GM19238 (cell line): Measurements from ENCODE around the gene CFAP97D2.
A peak's percentile ranks its signal among the peaks of the same experiment; 100 is the strongest.
"Not testable (repeated sequence)": the region's sequence is repeated elsewhere in the genome, so short reads cannot be mapped to it uniquely, and the experiment has no call there.

Source experiments
- DNase-seq: peaks from one replicate; pipeline ENCODE4 v3.0.0; 2011; ENCODE audit warnings: low spot score; ENCODE audit not compliant: insufficient read length

Gene CFAP97D2

DNA sequence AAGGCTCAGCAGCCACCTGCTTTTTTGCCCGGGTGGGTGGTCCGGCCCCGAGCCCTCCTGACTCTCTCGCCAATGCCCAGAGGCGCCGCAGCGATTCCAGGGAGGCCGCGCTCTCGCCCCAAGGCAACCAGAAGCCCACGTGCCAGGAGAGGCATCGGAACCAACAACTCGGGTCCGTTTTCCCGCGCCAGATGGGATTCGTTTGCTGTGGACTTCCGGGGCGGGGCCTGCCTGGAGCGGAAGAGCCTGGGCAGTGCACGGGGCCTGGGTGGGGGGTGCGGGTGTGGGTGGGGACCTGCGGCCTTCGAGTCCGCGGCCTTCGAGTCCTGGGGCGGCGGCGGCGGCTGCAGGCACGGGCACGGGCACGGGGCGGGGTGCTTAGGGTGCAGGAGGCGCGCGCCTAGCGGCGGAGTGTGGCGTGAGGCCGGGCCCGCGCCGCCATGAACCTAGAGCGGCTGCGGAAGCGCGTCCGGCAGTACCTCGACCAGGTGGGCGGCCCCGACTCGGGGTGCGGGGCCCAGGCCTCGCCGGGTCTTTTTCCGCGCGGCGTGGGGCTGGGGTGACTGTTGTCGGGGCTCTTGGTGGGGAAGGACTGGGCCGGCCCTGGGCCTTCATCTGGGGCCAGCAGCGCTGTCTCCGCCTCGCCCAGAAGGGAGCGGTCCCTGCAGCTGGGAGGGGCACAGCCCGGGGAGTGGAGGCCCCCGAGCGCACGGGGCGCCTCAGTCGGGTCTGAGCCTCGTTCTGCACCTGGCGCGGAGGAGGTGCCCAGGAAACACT, 55.8 kb downstream of the CFAP97D2 start, which contains the start of gene CDC16:
CDC16 (plus strand) TSS at position 253 of the 777 bp plus-strand sequence; CDS start at position 441, 188 bp downstream.
- peak; percentile 95 for DNase-seq

- no peak for DNase-seq
These were observed 56.6 kb downstream of the CFAP97D2 start for GRCh38 chr13:114235697-114236096.

GRCh38 chr13:114236227-114236626, 57.2 kb downstream of the CFAP97D2 start:
- DNase-seq: no peak

GRCh38 chr13:114237415-114238112, 58.5 kb downstream of the CFAP97D2 start:
- no peak for DNase-seq

- no peak for DNase-seq
These were observed 62.9 kb downstream of the CFAP97D2 start for GRCh38 chr13:114241918-114242317.

GRCh38 chr13:114243971-114244370, 64.9 kb downstream of the CFAP97D2 start:
- no peak for DNase-seq

DNA sequence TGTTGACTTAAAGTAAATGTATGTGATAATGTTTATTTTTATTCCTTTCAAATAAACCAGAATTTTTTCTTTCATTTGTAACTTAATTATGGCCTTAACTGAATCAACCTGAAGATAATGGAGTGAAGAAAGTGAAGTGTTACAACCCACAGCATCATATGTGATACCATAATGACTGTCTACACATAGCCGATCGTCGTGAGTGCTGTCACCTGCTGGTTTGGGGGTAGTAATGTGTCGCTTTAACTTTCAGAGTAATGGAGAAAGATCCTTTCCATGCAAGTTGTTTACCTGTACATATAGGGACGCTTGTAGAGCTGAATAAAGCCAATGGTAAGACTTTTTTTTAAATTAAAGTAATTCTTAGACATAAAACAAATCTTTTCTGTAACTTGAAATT, 65.6 kb downstream of the CFAP97D2 start:
- no peak for DNase-seq

DNA sequence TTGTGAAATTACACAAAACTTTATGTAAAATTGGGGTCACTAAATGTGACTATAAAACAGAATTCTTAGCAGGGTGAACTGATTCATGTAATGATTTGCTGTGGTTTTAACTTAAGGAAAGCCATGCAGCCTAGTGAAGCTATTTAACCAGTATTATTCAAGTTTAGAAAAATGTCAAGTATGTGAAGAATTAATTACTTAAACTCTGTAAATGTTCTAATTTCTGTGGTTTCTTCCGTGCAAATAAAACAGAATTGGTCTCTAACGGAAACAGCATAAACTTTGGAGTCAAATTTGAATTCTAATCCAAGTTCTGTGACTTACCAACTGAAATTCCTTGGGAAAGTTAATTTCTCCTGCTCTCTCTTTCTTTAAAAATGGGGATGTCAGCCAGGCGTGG, 69.0 kb downstream of the CFAP97D2 start:
- DNase-seq: no peak

- no peak for DNase-seq
These were observed 70.0 kb downstream of the CFAP97D2 start for GRCh38 chr13:114249077-114249476.

DNA sequence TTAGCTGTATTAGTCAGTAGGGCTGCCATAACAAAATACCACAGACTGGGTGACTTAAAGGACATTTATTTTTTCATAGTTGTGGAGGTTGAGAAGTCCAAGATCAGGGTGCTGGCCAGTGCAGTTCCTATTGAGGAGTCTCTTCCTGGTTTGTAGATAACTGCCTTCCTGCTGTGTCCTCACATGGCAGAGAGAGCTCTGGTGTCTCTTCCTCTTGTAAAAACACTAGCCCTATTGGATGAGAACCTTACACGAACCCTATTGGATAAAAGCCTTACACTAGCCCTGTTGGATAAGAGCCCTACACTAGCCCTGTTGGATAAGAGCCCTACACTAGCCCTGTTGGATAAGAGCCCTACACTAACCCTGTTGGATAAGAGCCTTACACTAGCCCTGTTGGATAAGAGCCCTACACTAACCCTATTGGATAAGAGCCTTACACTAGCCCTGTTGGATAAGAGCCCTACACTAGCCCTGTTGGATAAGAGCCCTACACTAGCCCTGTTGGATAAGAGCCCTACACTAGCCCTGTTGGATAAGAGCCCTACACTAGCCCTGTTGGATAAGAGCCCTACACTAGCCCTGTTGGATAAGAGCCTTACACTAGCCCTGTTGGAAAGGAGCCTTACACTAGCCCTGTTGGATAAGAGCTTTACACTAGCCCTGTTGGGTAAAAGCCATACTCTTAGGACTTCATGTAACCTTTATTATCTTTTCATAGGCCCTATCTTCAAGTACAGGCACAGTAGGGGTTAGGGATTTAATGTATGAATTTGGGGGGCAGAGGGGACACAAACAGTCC, 72.8 kb downstream of the CFAP97D2 start:
- not testable (repeated sequence) for DNase-seq

DNA sequence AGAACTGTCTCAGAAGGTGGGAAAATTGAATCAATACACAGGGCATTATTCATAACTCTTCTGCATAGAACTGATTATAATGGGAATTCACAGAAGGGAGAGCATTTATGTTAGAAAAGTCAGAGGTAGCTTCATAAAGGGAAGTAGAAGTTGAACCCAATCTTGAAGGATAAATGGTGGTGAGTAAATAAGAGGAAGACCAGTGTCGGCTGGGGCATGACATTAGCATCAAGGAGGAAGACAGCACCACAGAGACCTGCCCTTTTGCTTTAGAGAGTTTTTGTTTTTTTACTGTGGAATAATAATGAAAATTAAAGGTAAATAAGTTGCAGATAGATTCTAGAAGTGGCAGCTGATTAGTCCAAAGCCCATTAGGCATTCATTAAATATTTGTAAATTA, 77.5 kb downstream of the CFAP97D2 start:
- no peak for DNase-seq

DNA sequence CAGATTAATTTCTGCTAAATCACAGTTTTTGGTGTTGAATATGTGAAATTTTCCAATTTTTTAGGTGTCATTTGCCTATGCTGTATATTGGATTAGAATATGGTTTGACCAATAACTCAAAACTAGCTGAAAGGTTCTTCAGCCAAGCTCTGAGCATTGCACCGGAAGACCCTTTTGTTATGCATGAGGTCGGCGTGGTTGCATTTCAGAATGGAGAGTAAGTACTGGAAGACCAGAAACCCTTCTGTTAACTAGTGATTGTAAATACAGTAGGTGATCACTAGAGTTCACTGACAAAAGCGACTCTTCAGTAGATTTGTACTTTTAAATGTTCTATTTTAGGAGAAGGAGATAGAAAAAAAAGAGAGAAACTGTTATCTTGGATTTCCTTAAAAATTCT, 78.0 kb downstream of the CFAP97D2 start:
- no peak for DNase-seq

GRCh38 chr13:114258589-114258988, 79.5 kb downstream of the CFAP97D2 start:
- DNase-seq: no peak

GRCh38 chr13:114259374-114259773, 80.3 kb downstream of the CFAP97D2 start:
- no peak for DNase-seq

DNA sequence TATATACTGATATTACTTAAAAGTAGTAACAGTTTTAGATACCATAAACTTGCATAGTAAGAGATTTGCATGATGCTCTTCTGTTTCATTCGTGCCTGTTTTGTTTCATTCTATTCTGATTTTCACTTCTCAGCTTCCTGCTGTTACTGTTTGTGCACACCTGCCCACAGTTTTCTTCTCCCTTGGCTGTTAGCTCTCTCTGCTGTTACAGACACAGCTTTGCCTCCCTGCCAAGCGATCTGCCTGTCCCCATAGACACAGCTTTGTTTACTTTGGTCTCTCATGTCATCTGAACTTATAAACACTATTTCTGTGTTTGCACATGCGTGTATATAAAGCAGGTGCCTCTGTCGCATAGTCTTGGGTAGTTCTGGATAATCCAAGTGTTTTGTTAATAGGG, 80.9 kb downstream of the CFAP97D2 start:
- no peak for DNase-seq

DNA sequence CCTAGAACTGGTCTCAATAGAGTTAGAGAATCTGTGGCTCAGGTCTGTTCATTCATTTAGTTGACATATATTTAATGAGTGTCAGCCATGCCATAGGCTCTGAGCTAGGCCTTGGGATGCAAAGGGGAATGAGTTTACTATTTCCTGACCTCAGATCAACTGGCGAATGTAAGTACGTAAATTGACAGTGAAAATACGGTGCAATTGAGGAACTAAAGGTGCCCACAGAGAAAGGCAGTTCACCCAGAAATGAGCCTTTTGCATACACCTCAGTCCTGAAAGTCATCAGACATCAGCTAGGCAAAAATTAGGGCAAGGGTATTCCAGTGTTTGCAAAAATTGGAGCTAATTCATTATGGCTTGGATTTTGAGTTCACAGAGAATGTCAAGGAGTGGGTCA, 81.8 kb downstream of the CFAP97D2 start:
- no peak for DNase-seq

DNA sequence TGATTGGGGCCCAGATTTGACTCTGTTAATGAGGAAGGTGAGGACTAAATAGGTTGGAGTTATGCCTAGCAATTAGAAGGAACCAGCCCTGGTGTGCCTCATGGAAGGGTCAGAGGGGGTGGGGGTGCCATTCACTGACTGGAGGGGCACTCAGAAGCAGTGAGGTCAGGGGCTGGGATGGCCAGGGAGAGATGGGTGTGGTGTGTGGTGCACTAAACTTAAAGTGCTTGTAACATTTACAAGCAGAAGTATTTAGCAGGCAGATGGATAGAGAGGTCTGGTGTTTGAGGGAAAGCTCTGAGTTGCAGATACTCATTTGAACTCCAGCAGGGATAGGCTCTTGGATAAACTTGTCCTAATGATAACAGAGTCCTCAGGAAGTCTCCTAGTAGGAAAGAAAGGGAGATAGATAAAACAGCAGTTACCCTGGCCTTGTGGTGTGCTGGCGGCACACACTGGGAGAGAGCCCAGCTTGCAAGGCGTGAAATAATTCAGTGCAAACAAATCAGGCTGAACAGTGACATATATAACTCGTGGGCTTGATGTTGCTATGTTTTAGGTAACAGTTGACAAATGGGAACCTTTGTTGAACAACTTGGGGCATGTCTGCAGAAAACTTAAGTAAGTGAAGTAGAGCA, 82.4 kb downstream of the CFAP97D2 start:
- no peak for DNase-seq

DNA sequence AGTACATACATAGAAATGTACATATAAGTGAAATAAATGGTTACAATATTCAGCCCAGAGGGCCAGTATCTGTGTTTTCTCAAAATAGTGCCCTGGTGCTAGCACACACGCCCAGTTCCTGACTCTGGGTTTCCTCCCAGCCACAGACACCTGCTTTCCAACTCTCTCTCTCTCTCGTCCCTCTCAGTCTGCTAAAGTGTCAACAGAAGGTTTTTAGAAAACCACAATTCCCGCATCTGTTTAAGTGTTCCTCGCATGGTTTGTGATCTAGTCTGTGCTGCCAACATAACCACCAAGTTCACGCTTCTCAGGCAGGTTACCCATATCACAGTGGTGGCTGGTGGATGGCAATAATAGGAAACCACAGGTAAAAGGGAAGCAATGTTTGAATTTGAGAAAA, 84.5 kb downstream of the CFAP97D2 start:
- DNase-seq: no peak

- not testable (repeated sequence) for DNase-seq
These were observed 85.3 kb downstream of the CFAP97D2 start for GRCh38 chr13:114264313-114264712.

DNA sequence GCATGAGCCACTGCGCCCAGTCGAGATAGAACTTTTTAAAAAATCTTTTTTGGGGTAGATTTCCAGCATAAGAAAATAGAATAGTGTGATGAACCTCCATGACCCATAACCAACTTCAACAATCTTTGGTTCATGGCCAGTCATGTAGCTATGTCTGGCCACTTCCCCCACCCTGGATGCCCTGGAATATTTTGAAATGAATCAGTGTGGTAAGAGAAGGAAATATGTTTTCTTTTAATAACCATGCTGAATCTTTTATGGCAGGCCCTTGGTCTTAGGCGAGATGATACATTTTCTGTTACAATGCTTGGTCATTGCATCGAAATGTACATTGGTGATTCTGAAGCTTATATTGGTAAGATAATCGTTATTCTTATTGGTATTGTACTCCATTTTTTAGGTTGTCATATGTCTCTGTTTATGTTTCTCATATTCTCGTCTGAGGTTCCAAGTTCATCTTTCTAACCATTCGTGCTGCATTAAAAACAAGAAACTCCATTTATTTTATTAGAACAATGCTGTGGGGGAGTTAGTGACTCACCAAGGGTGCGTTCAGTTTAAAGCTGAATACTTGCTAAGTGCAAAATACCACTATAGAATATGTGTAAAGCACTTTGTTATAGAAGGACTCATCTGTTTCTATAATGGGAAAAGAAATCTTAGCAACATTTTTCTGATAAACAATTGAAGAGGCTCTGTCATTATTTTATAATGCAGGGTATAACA, 86.0 kb downstream of the CFAP97D2 start:
- no peak for DNase-seq

DNA sequence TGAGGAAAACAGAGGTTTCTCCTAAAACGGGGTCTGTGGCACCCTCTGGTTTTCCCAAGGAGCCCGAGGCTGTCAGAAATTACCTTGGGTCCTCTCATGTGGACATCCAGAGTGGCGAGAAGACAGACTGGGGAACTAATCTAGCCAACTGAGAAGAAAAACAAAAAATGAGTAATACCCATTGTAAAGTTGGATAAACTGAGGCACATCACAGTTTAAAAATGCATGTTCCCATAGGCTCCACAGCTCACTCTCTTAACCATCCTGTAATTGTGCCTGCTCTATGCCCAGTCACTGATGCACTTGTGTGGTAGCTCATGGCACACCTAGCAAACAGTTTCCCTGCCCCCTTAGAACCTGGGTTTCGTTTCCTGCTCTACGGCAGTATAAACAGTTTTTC, 87.2 kb downstream of the CFAP97D2 start:
- no peak for DNase-seq
